HEK293 (cell line): ENCODE data around the gene SCAMP2.

ENCODE experiments used
- CTCF ChIP-seq: fragments of 450-650 bp; formaldehyde crosslinking; IDR thresholded peaks from 2 replicates; pipeline ENCODE4 v1.5.1; 2016; ENCODE audit warnings: missing biosample characterization, missing genetic modification characterization
- HOXC10 ChIP-seq: sonication (generic); formaldehyde crosslinking; IDR thresholded peaks from 2 replicates; pipeline ENCODE4 v1.8.1; 2023; ENCODE audit warnings: mild to moderate bottlenecking, missing genetic modification reagents
- KLF10 ChIP-seq: fragments of 450-650 bp; IDR thresholded peaks from 2 replicates; pipeline ENCODE4 v1.5.1; 2018; ENCODE audit warnings: missing biosample characterization, mild to moderate bottlenecking, missing genetic modification characterization
- PATZ1 ChIP-seq: fragments of 450-650 bp; formaldehyde crosslinking; IDR thresholded peaks from 2 replicates; pipeline ENCODE4 v1.5.1; 2016; ENCODE audit warnings: missing biosample characterization, missing genetic modification characterization
- TCF7L2 ChIP-seq: IDR thresholded peaks from 2 replicates; pipeline ENCODE4 v1.6.1; 2011; ENCODE audit warnings: low read depth, mild to moderate bottlenecking, inconsistent platforms, low read length, moderate library complexity, borderline replicate concordance
- YY1 ChIP-seq: fragments of 450-650 bp; formaldehyde crosslinking; IDR thresholded peaks from 2 replicates; pipeline ENCODE4 v1.5.1; 2018; ENCODE audit warnings: missing biosample characterization, missing genetic modification characterization
- ZBTB1 ChIP-seq: fragments of 450-650 bp; formaldehyde crosslinking; IDR thresholded peaks from 2 replicates; pipeline ENCODE4 v1.5.1; 2016; ENCODE audit warnings: missing biosample characterization, missing genetic modification characterization
- ZBTB20 ChIP-seq: fragments of 450-650 bp; formaldehyde crosslinking; IDR thresholded peaks from 2 replicates; pipeline ENCODE4 v1.5.1; 2016; ENCODE audit warnings: missing biosample characterization, missing genetic modification characterization
- ZNF585B ChIP-seq: fragments of 450-650 bp; formaldehyde crosslinking; IDR thresholded peaks from 2 replicates; pipeline ENCODE4 v1.5.1; 2016; ENCODE audit warnings: missing biosample characterization, missing genetic modification characterization
- ZNF704 ChIP-seq: fragments of 450-650 bp; formaldehyde crosslinking; IDR thresholded peaks from 2 replicates; pipeline ENCODE4 v1.5.1; 2016; ENCODE audit warnings: missing biosample characterization, missing genetic modification characterization
- TF ChIP-seq, protein P1 (sequence below): fragments of 450-650 bp; formaldehyde crosslinking; IDR thresholded peaks from 2 replicates; pipeline ENCODE4 v1.5.1; 2016; ENCODE audit warnings: missing biosample characterization, missing genetic modification characterization, borderline replicate concordance

DNA sequence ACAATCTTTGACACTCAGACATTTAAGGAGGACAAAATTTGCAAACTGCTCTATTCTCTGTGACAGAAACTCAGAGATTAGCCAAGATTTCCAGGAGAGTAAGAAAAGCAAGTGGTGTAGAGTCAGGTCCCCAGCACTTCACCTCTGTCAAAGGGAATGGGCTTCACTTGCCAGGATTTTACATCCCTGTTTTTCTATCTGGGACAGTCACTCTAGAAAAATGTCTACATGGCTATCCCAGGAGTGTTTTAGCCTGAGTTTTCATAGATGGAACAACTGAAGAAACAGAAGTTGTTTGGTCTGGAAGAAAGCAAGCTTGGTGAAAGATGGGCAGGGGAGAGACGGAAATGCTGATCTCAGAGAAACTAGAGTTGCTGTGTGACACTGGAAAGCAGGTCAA is 30.5 kb upstream of the SCAMP2 start:
- TF ChIP-seq ZBTB20 = no peak
- TF ChIP-seq ZNF704 (tag by site-specific recombination) = no peak
- TF ChIP-seq ZNF585B (tag by site-specific recombination) = no peak
- TF ChIP-seq PATZ1 = no peak
- TF ChIP-seq CTCF (tag by site-specific recombination) = no peak
- no peak for TF ChIP-seq KLF10 (tag by site-specific recombination)
- TF ChIP-seq ZBTB1 = no peak
- no peak for TF ChIP-seq HOXC10 (CRISPR knock-in tag)
- TF ChIP-seq TCF7L2 = no peak
- TF ChIP-seq, protein P1, sequence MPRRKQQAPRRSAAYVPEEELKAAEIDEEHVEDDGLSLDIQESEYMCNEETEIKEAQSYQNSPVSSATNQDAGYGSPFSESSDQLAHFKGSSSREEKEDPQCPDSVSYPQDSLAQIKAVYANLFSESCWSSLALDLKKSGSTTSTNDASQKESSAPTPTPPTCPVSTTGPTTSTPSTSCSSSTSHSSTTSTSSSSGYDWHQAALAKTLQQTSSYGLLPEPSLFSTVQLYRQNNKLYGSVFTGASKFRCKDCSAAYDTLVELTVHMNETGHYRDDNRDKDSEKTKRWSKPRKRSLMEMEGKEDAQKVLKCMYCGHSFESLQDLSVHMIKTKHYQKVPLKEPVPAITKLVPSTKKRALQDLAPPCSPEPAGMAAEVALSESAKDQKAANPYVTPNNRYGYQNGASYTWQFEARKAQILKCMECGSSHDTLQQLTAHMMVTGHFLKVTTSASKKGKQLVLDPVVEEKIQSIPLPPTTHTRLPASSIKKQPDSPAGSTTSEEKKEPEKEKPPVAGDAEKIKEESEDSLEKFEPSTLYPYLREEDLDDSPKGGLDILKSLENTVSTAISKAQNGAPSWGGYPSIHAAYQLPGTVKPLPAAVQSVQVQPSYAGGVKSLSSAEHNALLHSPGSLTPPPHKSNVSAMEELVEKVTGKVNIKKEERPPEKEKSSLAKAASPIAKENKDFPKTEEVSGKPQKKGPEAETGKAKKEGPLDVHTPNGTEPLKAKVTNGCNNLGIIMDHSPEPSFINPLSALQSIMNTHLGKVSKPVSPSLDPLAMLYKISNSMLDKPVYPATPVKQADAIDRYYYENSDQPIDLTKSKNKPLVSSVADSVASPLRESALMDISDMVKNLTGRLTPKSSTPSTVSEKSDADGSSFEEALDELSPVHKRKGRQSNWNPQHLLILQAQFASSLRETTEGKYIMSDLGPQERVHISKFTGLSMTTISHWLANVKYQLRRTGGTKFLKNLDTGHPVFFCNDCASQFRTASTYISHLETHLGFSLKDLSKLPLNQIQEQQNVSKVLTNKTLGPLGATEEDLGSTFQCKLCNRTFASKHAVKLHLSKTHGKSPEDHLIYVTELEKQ (tag by site-specific recombination) = no peak
- TF ChIP-seq YY1 (tag by site-specific recombination) = no peak
